Activated CD4-positive, alpha-beta T cell treated with anti-CD3 and anti-CD28 coated beads, Interleukin-2, Interleukin-6, amounts not matched to agents 100 ng/mL and 50 ng/mL, durations not matched to agents 16 hours and 8 hours (primary cell): ENCODE data around the gene SND1.

Source experiments
- DNase-seq: peaks from one replicate; pipeline ENCODE4 v3.0.0-alpha.2; 2020

SND1 gene

GRCh38 chr7:128057909-128058308 is 405.9 kb downstream of the SND1 start:
- no peak for DNase-seq

- DNase-seq = peak; percentile 38
These were observed 407.4 kb downstream of the SND1 start for GRCh38 chr7:128059143-128059988.

GRCh38 chr7:128060018-128060417 is 408.0 kb downstream of the SND1 start:
- no peak for DNase-seq

GRCh38 chr7:128063088-128063487 is 411.1 kb downstream of the SND1 start:
- no peak for DNase-seq

GRCh38 chr7:128065872-128066271 is 413.9 kb downstream of the SND1 start:
- DNase-seq = no peak

- DNase-seq = no peak
These were observed 414.4 kb downstream of the SND1 start for GRCh38 chr7:128066395-128066794.

GRCh38 chr7:128066858-128067257 is 414.9 kb downstream of the SND1 start:
- DNase-seq = no peak

- no peak for DNase-seq
These were observed 416.0 kb downstream of the SND1 start for GRCh38 chr7:128067983-128068382.

- DNase-seq = no peak
These were observed 416.8 kb downstream of the SND1 start for GRCh38 chr7:128068785-128069184.

GRCh38 chr7:128069373-128070364 is 417.7 kb downstream of the SND1 start:
- DNase-seq = no peak

- no peak for DNase-seq
These were observed 419.4 kb downstream of the SND1 start for GRCh38 chr7:128071376-128071775.

- no peak for DNase-seq
These were observed 419.8 kb downstream of the SND1 start for GRCh38 chr7:128071801-128072200.

- DNase-seq = no peak
These were observed 421.8 kb downstream of the SND1 start for GRCh38 chr7:128073671-128074310.

GRCh38 chr7:128074336-128074735 is 422.3 kb downstream of the SND1 start:
- DNase-seq = no peak

GRCh38 chr7:128074736-128075135 is 422.7 kb downstream of the SND1 start:
- DNase-seq = no peak

- DNase-seq = no peak
These were observed 423.5 kb downstream of the SND1 start for GRCh38 chr7:128075242-128076095.

- DNase-seq = no peak
These were observed 424.3 kb downstream of the SND1 start for GRCh38 chr7:128076196-128076795.

GRCh38 chr7:128076796-128077271 is 424.8 kb downstream of the SND1 start:
- no peak for DNase-seq

- no peak for DNase-seq
These were observed 426.3 kb downstream of the SND1 start for GRCh38 chr7:128078309-128078708.

- no peak for DNase-seq
These were observed 428.2 kb downstream of the SND1 start for GRCh38 chr7:128080169-128080568.

GRCh38 chr7:128081351-128081750 is 429.4 kb downstream of the SND1 start:
- no peak for DNase-seq

- no peak for DNase-seq
These were observed 429.8 kb downstream of the SND1 start for GRCh38 chr7:128081808-128082207.
